A549 (cell line): ENCODE measurements around the gene FIBCD1. TPM values are rescaled to one million over a fixed set of nuclear protein-coding genes. Genes with fewer than 3 reads are reported as not detected.
A peak's percentile ranks its signal among the peaks of the same experiment; 100 is the strongest.

Source experiments
- ATAC-seq, 2 experiments: fragments of 200-7000 bp in 1 of 2; fragments of >200 bp in 1 of 2; cut with Nextera tagmentation in 1 of 2; cut with Tn5 transposase in 1 of 2; 3 replicates each; pipeline versions ENCODE4 v1.8.0 to v1.9.1; 2018 to 2020; ENCODE audit warnings: mild to moderate bottlenecking in 1 of 2, moderate library complexity in 1 of 2
- CTCF ChIA-PET: fragments of 300-600 bp; sonication (Branson Sonifier 250); formaldehyde crosslinking; extraction: SDS; loops from one replicate; lab custom pipeline; 2021; ENCODE audit warnings: antibody characterized with exemption, inconsistent platforms; lab: Yijun Ruan, JAX
- POLR2A ChIA-PET: fragments of 350-600 bp; formaldehyde crosslinking; extraction: SDS; loops from one replicate; lab custom pipeline; 2021; ENCODE audit warnings: antibody characterized with exemption, inconsistent platforms; lab: Yijun Ruan, JAX
- DNase-seq, 2 experiments: peaks; one replicate each; pipeline versions ENCODE4 v3.0.0 to v3.0.0-alpha.2; 2011 to 2016; ENCODE audit warnings: low read depth in 1 of 2, low spot score in 1 of 2
- FAIRE-seq: peaks from 2 replicates; lab custom pipeline; 2011; peaks lifted over from hg19 to GRCh38; lab: Jason Lieb, UNC
- H3K27ac ChIP-seq, 2 experiments: fragments of >200 bp; sonication (Bioruptor Twin); formaldehyde crosslinking; 3 replicates each; pipeline ENCODE4 v1.5.1; 2016 to 2017
- H3K4me1 ChIP-seq: fragments of >200 bp; sonication (Bioruptor Twin); formaldehyde crosslinking; 3 replicates; pipeline ENCODE4 v1.6.1; 2016
- H3K4me2 ChIP-seq: fragments of >200 bp; sonication (Bioruptor Twin); formaldehyde crosslinking; 3 replicates; pipeline ENCODE4 v1.6.1; 2016
- H3K4me3 ChIP-seq: fragments of >200 bp; sonication (Bioruptor Twin); formaldehyde crosslinking; 3 replicates; pipeline ENCODE4 v1.5.1; 2016
- H3K9me3 ChIP-seq: fragments of >200 bp; sonication (Bioruptor Twin); formaldehyde crosslinking; 3 replicates; pipeline ENCODE4 v1.6.1; 2016
- CBX2 ChIP-seq: fragments of 200-600 bp; sonication (generic); IDR thresholded peaks from 2 replicates; pipeline ENCODE4 v1.6.1; 2016; ENCODE audit warnings: low read depth, mild to moderate bottlenecking, borderline replicate concordance
- FOSB ChIP-seq: fragments of 250-450 bp; sonication (Bioruptor Pico); IDR thresholded peaks from 2 replicates; pipeline ENCODE4 v1.5.0; 2020; ENCODE audit warnings: mild to moderate bottlenecking, moderate library complexity
- GATA3 ChIP-seq: IDR thresholded peaks from 2 replicates; pipeline ENCODE4 v1.6.1; 2012; ENCODE audit warnings: borderline replicate concordance
- HDAC2 ChIP-seq: fragments of 200-600 bp; sonication (generic); IDR thresholded peaks from 2 replicates; pipeline ENCODE4 v1.6.1; 2016
- JUN ChIP-seq, 2 experiments: fragments of >200 bp; sonication (Bioruptor Twin); formaldehyde crosslinking; IDR thresholded peaks; 2 replicates in 1 of 2; 3 replicates in 1 of 2; pipeline ENCODE4 v1.6.1; 2016 to 2017
- NFE2L2 ChIP-seq: fragments of 150-350 bp; conservative IDR thresholded peaks from 2 replicates; pipeline ENCODE4 v1.6.1; 2014; ENCODE audit warnings: low read length
- RAD21 ChIP-seq, 2 experiments: fragments of >200 bp in 1 of 2; sonication (Bioruptor Twin) in 1 of 2; formaldehyde crosslinking in 1 of 2; IDR thresholded peaks in 1 of 2; conservative IDR thresholded peaks in 1 of 2; 2 replicates in 1 of 2; 3 replicates in 1 of 2; pipeline ENCODE4 v1.6.1; 2012 to 2018; ENCODE audit warnings: inconsistent platforms in 1 of 2
- RARB ChIP-seq: fragments of 250-450 bp; sonication (Bioruptor Pico); IDR thresholded peaks from 2 replicates; pipeline ENCODE4 v1.8.0; 2021; ENCODE audit warnings: mild to moderate bottlenecking, moderate library complexity
- RCOR1 ChIP-seq: fragments of 150-350 bp; IDR thresholded peaks from 2 replicates; pipeline ENCODE4 v1.6.1; 2014; ENCODE audit warnings: antibody characterized with exemption, low read length, low read depth
- RNF2 ChIP-seq: fragments of 200-600 bp; sonication (generic); IDR thresholded peaks from 2 replicates; pipeline ENCODE4 v1.6.1; 2016; ENCODE audit warnings: low read depth, mild to moderate bottlenecking, antibody characterized with exemption, moderate library complexity, borderline replicate concordance
- SMC3 ChIP-seq: fragments of >200 bp; sonication (Bioruptor Twin); formaldehyde crosslinking; IDR thresholded peaks from 3 replicates; pipeline ENCODE4 v1.6.1; 2018; ENCODE audit warnings: inconsistent platforms
- SREBF2 ChIP-seq: fragments of 450-650 bp; IDR thresholded peaks from 2 replicates; pipeline ENCODE4 v1.6.1; 2014; ENCODE audit warnings: mild to moderate bottlenecking, moderate library complexity
- ZFP36 ChIP-seq: fragments of 450-650 bp; IDR thresholded peaks from 2 replicates; pipeline ENCODE4 v1.6.1; 2014; ENCODE audit warnings: borderline replicate concordance; ENCODE audit not compliant: partially characterized antibody
- WGBS: methylation state at CpG from one replicate; pipeline ENCODE4 v1.1.6; 2017; ENCODE audit errors: missing lambda C conversion rate; 5-methylcytosine and 5-hydroxymethylcytosine counted together
- polyA minus RNA-seq: library from RNA; depleted of rRNA, polyadenylated mRNA; stranded (reverse); fragments of >200 nt; gene quantifications from 2 replicates; pipeline ENCODE4 v1.2.3, GENCODE V29; 2011; rRNA and poly(A)+ RNA removed
- polyA plus RNA-seq, 4 experiments: library from polyadenylated mRNA; depleted of rRNA in 3 of 4; stranded (reverse); fragments of >200 nt; fragmentation: RNase III in 1 of 4; extraction: RNeasy Plus Mini Kit Qiagen cat#74134 plus additional on column Dnase treatment in 1 of 4; gene quantifications; 2 replicates in 3 of 4; 3 replicates in 1 of 4; pipeline ENCODE4 v1.2.3, GENCODE V29; 2011 to 2017
- TF ChIP-seq, protein P1 (sequence below): fragments of >200 bp; sonication (Bioruptor Twin); formaldehyde crosslinking; IDR thresholded peaks from 3 replicates; pipeline ENCODE4 v1.5.1; 2016
- TF ChIP-seq, protein P2 (sequence below): fragments of 150-350 bp; IDR thresholded peaks from 2 replicates; pipeline ENCODE4 v1.6.1; 2014; ENCODE audit warnings: low read depth, mild to moderate bottlenecking, low read length
- TF ChIP-seq, protein P3 (sequence below): IDR thresholded peaks from 2 replicates; pipeline ENCODE4 v1.6.1; 2012
- TF ChIP-seq, protein P4 (sequence below): fragments of >200 bp; sonication (Bioruptor Twin); formaldehyde crosslinking; IDR thresholded peaks from 3 replicates; pipeline ENCODE4 v1.6.1; 2016
- TF ChIP-seq, protein P5 (sequence below): fragments of 450-650 bp; IDR thresholded peaks from 2 replicates; pipeline ENCODE4 v1.6.1; 2014; ENCODE audit warnings: antibody characterized with exemption
- TF ChIP-seq, protein P6 (sequence below): fragments of 250-450 bp; sonication (Bioruptor Pico); IDR thresholded peaks from 2 replicates; pipeline ENCODE4 v1.5.0; 2020; ENCODE audit warnings: low read depth, mild to moderate bottlenecking, moderate library complexity
- TF ChIP-seq, protein P7 (sequence below): fragments of >200 bp; sonication (Bioruptor Twin); formaldehyde crosslinking; IDR thresholded peaks from 2 replicates; pipeline ENCODE4 v1.6.1; 2016

FIBCD1 gene, protein sequence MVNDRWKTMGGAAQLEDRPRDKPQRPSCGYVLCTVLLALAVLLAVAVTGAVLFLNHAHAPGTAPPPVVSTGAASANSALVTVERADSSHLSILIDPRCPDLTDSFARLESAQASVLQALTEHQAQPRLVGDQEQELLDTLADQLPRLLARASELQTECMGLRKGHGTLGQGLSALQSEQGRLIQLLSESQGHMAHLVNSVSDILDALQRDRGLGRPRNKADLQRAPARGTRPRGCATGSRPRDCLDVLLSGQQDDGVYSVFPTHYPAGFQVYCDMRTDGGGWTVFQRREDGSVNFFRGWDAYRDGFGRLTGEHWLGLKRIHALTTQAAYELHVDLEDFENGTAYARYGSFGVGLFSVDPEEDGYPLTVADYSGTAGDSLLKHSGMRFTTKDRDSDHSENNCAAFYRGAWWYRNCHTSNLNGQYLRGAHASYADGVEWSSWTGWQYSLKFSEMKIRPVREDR
- polyA plus RNA-seq (2011; rRNA removed): 4.8 and 4.9 TPM in 2 replicates
- 4.9 and 6.2 TPM in 2 replicates for polyA plus RNA-seq (2012; cell fraction: cytosol; rRNA removed)
- 8.9 and 11.6 TPM in 2 replicates for polyA plus RNA-seq (2012; cell fraction: nucleus; rRNA removed)
- 3.5 to 5.0 TPM (median 4.8 TPM) in 3 replicates for polyA plus RNA-seq (2017; fragmentation: RNase III; extraction: RNeasy Plus Mini Kit Qiagen cat#74134 plus additional on column Dnase treatment)
- polyA minus RNA-seq: 2.9 and 3.1 TPM in 2 replicates

DNA sequence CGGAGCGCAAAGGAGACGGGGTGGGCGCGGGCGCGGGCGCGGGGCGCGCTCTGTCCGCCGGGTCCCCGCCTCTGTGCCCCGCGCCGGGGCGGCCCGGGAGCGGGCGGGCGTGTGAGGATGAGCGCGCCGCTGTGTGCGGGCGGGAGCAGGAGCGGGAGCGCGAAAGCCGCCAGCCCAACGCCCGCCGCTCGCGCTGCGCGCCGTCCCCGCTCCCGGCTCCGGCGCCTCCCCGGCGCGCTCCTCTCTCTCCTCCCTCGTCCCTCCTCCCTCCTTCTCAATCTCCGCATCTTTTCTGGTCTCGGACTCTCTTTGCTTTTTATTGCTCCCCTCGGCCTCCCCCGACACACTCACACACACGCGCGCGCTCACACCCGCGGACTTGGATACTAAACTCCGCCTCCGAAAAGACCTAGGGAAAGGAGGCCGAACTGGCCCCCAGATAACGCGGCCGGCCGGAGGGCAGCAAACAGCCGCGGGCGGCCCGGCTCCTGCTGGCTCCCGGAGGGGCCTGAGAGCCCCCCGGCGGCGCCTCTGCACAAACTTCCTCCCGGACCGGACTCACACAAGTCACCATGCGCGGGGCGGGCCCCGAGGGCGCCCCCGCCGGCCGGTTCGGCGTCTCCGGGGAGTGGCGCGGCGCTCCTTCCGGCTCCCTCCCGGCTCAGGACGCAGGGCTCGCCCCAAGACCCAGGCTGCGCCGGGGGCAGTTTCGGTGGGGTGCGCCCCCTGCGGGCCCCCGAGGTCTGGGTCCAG, at the start of gene FIBCD1:
FIBCD1 (minus strand) TSS at position 596 of the 753 bp plus-strand sequence. CDS start 640 bp downstream, outside the sequence.
- Histone ChIP-seq H3K4me2 (peak within 1 kb of the TSS; percentile 94), H3K9me3 (no peaks in the 10 kb centered on the region), H3K4me3 (peak within 1 kb of the TSS; percentile 63), H3K4me1 (peaks cover 42% of the 10 kb centered on the region), H3K27ac (peak within 1 kb of the TSS; percentile 78 to 90)
- peak; percentile 48 to 61 for ATAC-seq
- 2% methylated on average over 60 of the region's 98 CpGs for WGBS
- CTCF ChIA-PET: interaction anchor here (0.7 to 7.8 kb wide), 10 partner anchors 10 to 94 kb away, joined by 3 to 78 read pairs (median 4); no protein-coding TSS in a partner anchor
- peak; percentile 67 to 73 for DNase-seq
- no peak for FAIRE-seq
- POLR2A ChIA-PET: no interaction called here
- peak; percentile 70; the same call in 1 of the 2 replicates for TF ChIP-seq HDAC2
- TF ChIP-seq, protein P1, sequence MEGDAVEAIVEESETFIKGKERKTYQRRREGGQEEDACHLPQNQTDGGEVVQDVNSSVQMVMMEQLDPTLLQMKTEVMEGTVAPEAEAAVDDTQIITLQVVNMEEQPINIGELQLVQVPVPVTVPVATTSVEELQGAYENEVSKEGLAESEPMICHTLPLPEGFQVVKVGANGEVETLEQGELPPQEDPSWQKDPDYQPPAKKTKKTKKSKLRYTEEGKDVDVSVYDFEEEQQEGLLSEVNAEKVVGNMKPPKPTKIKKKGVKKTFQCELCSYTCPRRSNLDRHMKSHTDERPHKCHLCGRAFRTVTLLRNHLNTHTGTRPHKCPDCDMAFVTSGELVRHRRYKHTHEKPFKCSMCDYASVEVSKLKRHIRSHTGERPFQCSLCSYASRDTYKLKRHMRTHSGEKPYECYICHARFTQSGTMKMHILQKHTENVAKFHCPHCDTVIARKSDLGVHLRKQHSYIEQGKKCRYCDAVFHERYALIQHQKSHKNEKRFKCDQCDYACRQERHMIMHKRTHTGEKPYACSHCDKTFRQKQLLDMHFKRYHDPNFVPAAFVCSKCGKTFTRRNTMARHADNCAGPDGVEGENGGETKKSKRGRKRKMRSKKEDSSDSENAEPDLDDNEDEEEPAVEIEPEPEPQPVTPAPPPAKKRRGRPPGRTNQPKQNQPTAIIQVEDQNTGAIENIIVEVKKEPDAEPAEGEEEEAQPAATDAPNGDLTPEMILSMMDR: peak; percentile 58
- no peak; the same call in 2 of the 3 replicates for TF ChIP-seq SMC3
- TF ChIP-seq RARB (CRISPR knock-in tag): no peak
- TF ChIP-seq, protein P2, sequence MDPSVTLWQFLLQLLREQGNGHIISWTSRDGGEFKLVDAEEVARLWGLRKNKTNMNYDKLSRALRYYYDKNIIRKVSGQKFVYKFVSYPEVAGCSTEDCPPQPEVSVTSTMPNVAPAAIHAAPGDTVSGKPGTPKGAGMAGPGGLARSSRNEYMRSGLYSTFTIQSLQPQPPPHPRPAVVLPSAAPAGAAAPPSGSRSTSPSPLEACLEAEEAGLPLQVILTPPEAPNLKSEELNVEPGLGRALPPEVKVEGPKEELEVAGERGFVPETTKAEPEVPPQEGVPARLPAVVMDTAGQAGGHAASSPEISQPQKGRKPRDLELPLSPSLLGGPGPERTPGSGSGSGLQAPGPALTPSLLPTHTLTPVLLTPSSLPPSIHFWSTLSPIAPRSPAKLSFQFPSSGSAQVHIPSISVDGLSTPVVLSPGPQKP: no peak
- TF ChIP-seq SREBF2: no peak
- TF ChIP-seq JUN (IDR thresholded peaks at IDR 0.05): peak in 1 of 2 experiments; percentile 11; a peak in 1 of 5 replicates
- TF ChIP-seq, protein P3, sequence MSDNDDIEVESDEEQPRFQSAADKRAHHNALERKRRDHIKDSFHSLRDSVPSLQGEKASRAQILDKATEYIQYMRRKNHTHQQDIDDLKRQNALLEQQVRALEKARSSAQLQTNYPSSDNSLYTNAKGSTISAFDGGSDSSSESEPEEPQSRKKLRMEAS: peak; percentile 35
- peak in 1 of 2 experiments; percentile 31; a peak in 1 of 5 replicates for TF ChIP-seq RAD21 (conservative IDR thresholded peaks at IDR 0.05 in 1 of 2, IDR thresholded peaks at IDR 0.05 in 1 of 2)
- TF ChIP-seq RNF2: 0 out of 2 replicates have a peak, but pooled peaks have one; percentile 59

DNA sequence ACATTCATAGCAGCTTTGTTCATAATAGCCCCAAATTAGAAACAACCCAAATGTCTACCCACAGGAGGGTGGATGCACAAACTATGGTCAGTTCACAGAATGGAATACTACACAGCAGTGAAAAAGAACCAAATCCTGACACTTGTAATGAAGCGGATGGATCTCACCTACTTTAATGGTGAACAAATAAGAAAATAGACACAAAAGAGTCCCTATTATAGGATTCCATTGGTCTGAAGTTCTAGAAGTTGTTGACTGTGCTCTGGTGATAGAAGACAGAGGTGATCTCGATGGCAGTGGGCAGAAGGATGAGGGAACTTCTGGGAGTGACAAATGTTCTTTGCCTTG, 49.3 kb upstream of the FIBCD1 start:
- POLR2A ChIA-PET: no interaction called here
- Histone ChIP-seq H3K4me1 (no peaks in the 10 kb centered on the region), H3K4me2 (no peak overlapping the region), H3K9me3 (no peaks in the 10 kb centered on the region), H3K4me3 (no peak overlapping the region), H3K27ac (no peak overlapping the region)
- TF ChIP-seq NFE2L2 (no peak), FOSB (no peak), RNF2 (no peak), GATA3 (no peak), CBX2 (no peak), RCOR1 (no peak), ZFP36 (no peak), RARB (CRISPR knock-in tag) (no peak)
- TF ChIP-seq, protein P4, sequence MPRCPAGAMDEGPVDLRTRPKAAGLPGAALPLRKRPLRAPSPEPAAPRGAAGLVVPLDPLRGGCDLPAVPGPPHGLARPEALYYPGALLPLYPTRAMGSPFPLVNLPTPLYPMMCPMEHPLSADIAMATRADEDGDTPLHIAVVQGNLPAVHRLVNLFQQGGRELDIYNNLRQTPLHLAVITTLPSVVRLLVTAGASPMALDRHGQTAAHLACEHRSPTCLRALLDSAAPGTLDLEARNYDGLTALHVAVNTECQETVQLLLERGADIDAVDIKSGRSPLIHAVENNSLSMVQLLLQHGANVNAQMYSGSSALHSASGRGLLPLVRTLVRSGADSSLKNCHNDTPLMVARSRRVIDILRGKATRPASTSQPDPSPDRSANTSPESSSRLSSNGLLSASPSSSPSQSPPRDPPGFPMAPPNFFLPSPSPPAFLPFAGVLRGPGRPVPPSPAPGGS: no peak
- TF ChIP-seq, protein P2: no peak
- TF ChIP-seq, protein P5, sequence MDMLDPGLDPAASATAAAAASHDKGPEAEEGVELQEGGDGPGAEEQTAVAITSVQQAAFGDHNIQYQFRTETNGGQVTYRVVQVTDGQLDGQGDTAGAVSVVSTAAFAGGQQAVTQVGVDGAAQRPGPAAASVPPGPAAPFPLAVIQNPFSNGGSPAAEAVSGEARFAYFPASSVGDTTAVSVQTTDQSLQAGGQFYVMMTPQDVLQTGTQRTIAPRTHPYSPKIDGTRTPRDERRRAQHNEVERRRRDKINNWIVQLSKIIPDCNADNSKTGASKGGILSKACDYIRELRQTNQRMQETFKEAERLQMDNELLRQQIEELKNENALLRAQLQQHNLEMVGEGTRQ: no peak
- TF ChIP-seq, protein P6, sequence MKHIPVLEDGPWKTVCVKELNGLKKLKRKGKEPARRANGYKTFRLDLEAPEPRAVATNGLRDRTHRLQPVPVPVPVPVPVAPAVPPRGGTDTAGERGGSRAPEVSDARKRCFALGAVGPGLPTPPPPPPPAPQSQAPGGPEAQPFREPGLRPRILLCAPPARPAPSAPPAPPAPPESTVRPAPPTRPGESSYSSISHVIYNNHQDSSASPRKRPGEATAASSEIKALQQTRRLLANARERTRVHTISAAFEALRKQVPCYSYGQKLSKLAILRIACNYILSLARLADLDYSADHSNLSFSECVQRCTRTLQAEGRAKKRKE (CRISPR knock-in tag): no peak
- TF ChIP-seq, protein P7, sequence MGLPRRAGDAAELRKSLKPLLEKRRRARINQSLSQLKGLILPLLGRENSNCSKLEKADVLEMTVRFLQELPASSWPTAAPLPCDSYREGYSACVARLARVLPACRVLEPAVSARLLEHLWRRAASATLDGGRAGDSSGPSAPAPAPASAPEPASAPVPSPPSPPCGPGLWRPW: no peak
- TF ChIP-seq, protein P3: no peak
- ATAC-seq (no peak), DNase-seq (no peak), FAIRE-seq (no peak)
- CTCF ChIA-PET: interaction anchor here (1.3 to 5.6 kb wide), 3 partner anchors 9 to 118 kb away, joined by 4 to 60 read pairs (median 11); no protein-coding TSS in a partner anchor
- WGBS: 45% methylated on average over 2 of the region's 2 CpGs
